HG02870 (cell line): ENCODE data around the gene CTSZ.
A peak's percentile ranks its signal among the peaks of the same experiment; 100 is the strongest.
"Not testable (repeated sequence)": the region's sequence is repeated elsewhere in the genome, so short reads cannot be mapped to it uniquely, and the experiment has no call there.

Experiments used
- ATAC-seq: cut with Tn5 transposase; IDR thresholded peaks from one replicate; pipeline ENCODE4 v1.9.1; 2021; ENCODE audit warnings: mild to moderate bottlenecking, moderate library complexity; ENCODE audit not compliant: unreplicated experiment

Gene CTSZ

GRCh38 chr20:59014680-59015389 is 7.8 kb upstream of the CTSZ start:
- no peak for ATAC-seq

- no peak for ATAC-seq
Observed at GRCh38 chr20:59013959-59014608, 7.0 kb upstream of the CTSZ start.

- ATAC-seq, result no peak
Observed at GRCh38 chr20:59013031-59013951, 6.2 kb upstream of the CTSZ start.

GRCh38 chr20:59011874-59012157 is 4.8 kb upstream of the CTSZ start:
- not testable (repeated sequence) for ATAC-seq

- ATAC-seq, result no peak
Observed at GRCh38 chr20:59010995-59011873, 4.2 kb upstream of the CTSZ start.

- ATAC-seq, result no peak
Observed at GRCh38 chr20:59010321-59010994, 3.4 kb upstream of the CTSZ start.

- ATAC-seq, result no peak
Observed at GRCh38 chr20:59008715-59009336, 1.8 kb upstream of the CTSZ start.

- peak; percentile 40 for ATAC-seq
Observed at GRCh38 chr20:59007665-59008511, 834 bp upstream of the CTSZ start.

GRCh38 chr20:59006167-59006863 is 739 bp downstream of the CTSZ start:
- ATAC-seq, result no peak

GRCh38 chr20:59005523-59006166 is 1.4 kb downstream of the CTSZ start:
- no peak for ATAC-seq

- peak; percentile 41 for ATAC-seq
Observed at GRCh38 chr20:59004763-59005522, 2.1 kb downstream of the CTSZ start.

GRCh38 chr20:59004493-59004762 is 2.6 kb downstream of the CTSZ start:
- no peak for ATAC-seq

GRCh38 chr20:59003836-59004492 is 3.1 kb downstream of the CTSZ start:
- no peak for ATAC-seq

- ATAC-seq, result no peak
Observed at GRCh38 chr20:59002874-59003399, 4.1 kb downstream of the CTSZ start.

- no peak for ATAC-seq
Observed at GRCh38 chr20:59002388-59002787, 4.7 kb downstream of the CTSZ start.

GRCh38 chr20:59001449-59002171 is 5.4 kb downstream of the CTSZ start:
- no peak for ATAC-seq
